Lung (tissue), 12 donors: ENCODE data around the gene JTB. TPM values are rescaled to one million over a fixed set of nuclear protein-coding genes. Genes with fewer than 3 reads are reported as not detected.

Experiments used
- ATAC-seq: fragments of 200-7000 bp; cut with Tn5 transposase; one replicate; pipeline ENCODE4 v1.9.1; 2020; ENCODE audit warnings: moderate number of reproducible peaks; ENCODE audit not compliant: insufficient read depth, low FRiP score
- DNase-seq, 3 donors: peaks; one replicate each; pipeline ENCODE4 v3.0.0-alpha.2; 2013 to 2017
- H3K27ac ChIP-seq, 2 donors: one replicate each; pipeline ENCODE4 v1.5.1; 2013; ENCODE audit warnings: mild to moderate bottlenecking in 2 of 2, moderate library complexity in 2 of 2, control low read depth in 1 of 2, inconsistent platforms in 1 of 2, low read depth in 1 of 2, low read length in 1 of 2
- H3K27me3 ChIP-seq, 3 donors: one replicate each; pipeline ENCODE4 v1.5.1; 2013; ENCODE audit warnings: low read length in 2 of 3; ENCODE audit not compliant: control insufficient read depth in 3 of 3, insufficient read depth in 3 of 3
- H3K36me3 ChIP-seq, 4 donors: one replicate each; pipeline ENCODE4 v1.5.1; 2013; ENCODE audit warnings: low read length in 4 of 4, mild to moderate bottlenecking in 1 of 4, moderate library complexity in 1 of 4; ENCODE audit not compliant: control insufficient read depth in 4 of 4, insufficient read depth in 4 of 4
- H3K4me1 ChIP-seq, 5 donors: one replicate each; pipeline ENCODE4 v1.5.1; 2013; ENCODE audit warnings: low read length in 5 of 5, mild to moderate bottlenecking in 2 of 5, moderate library complexity in 1 of 5; ENCODE audit not compliant: control insufficient read depth in 5 of 5, insufficient read depth in 5 of 5
- H3K4me3 ChIP-seq: one replicate; pipeline ENCODE4 v1.5.1; 2013; ENCODE audit warnings: mild to moderate bottlenecking, control low read depth, moderate library complexity
- H3K9ac ChIP-seq, 2 donors: one replicate each; pipeline ENCODE4 v1.5.1; 2013; ENCODE audit warnings: low read length in 2 of 2, control low read depth in 1 of 2; ENCODE audit not compliant: insufficient read depth in 1 of 2
- H3K9me3 ChIP-seq, 4 donors: one replicate each; pipeline ENCODE4 v1.5.1; 2013; ENCODE audit warnings: low read length in 3 of 4, mild to moderate bottlenecking in 1 of 4, moderate library complexity in 1 of 4; ENCODE audit not compliant: control insufficient read depth in 4 of 4, insufficient read depth in 3 of 4
- CTCF ChIP-seq: IDR thresholded peaks from 2 replicates; pipeline ENCODE4 v1.5.1; 2012; ENCODE audit warnings: mild to moderate bottlenecking; ENCODE audit errors: control extremely low read depth, extremely low read depth
- WGBS, 2 donors: extraction: QIAGEN DNeasy Blood & Tissue Kit; methylation state at CpG; one replicate each; pipeline ENCODE4 v1.1.7; 2013; 5-methylcytosine and 5-hydroxymethylcytosine counted together
- polyA plus RNA-seq, 2 donors: library from polyadenylated mRNA; stranded (reverse); fragments of 200-250 nt; gene quantifications; one replicate each; pipeline ENCODE4 v1.2.1, GENCODE V29; 2013
- total RNA-seq, 2 donors: library from RNA; depleted of rRNA in 1 of 2; stranded (reverse); fragments of >200 nt in 1 of 2; gene quantifications; one replicate each; pipeline ENCODE4 v1.2.1, GENCODE V29; 2014 to 2021
- donor health status: control.
- donor health status: control.
- donor health status: Bipolar disorder and iron deficiency.
- donor health status: healthy.
- donor health status: DM: yes; HTN: yes; CAD: no.

JTB gene
- total and polyA plus RNA-seq, 4 donors: 105 to 230 (median 176) TPM

- Histone ChIP-seq H3K9me3 (no peaks in the 10 kb centered on the region), H3K4me3 (peak overlapping the region; percentile 93), H3K27me3 (no peaks in the 10 kb centered on the region), H3K27ac (peak overlapping the region; percentile 93), H3K4me1 (peaks cover 0 to 18% (median 7%) of the 10 kb centered on the region in 5 donors), H3K9ac (peak overlapping the region; percentile 66 to 79), H3K36me3 (peaks cover 5 to 23% (median 14%) of the 10 kb centered on the region in 4 donors)
- ATAC-seq: peak; percentile 13
- WGBS, 2 donors: 1% methylated on average over 16 of the region's 16 CpGs
- TF ChIP-seq CTCF: no peak
- DNase-seq: no peak
Measured at GRCh38 chr1:153976819-153977249, 640 bp downstream of the JTB start.

GRCh38 chr1:153973525-153973924 lies 3.9 kb downstream of the JTB start:
- H3K9me3 ChIP-seq: no peaks in the 10 kb centered on the region
- H3K4me1 ChIP-seq: peaks cover 0 to 25% (median 7%) of the 10 kb centered on the region in 5 donors
- ATAC-seq: no peak
- no peak for TF ChIP-seq CTCF
- H3K4me3 ChIP-seq: no peak overlapping the region
- peak overlapping the region in 1 of 2 donors; percentile 31 for H3K27ac ChIP-seq
- DNase-seq: no peak
- H3K27me3 ChIP-seq: no peaks in the 10 kb centered on the region
- no peak overlapping the region for H3K9ac ChIP-seq
- WGBS, 2 donors: 84 to 87% methylated on average over 7 of the region's 7 CpGs
- peaks cover 5 to 16% (median 14%) of the 10 kb centered on the region in 4 donors for H3K36me3 ChIP-seq

- ATAC-seq (no peak), DNase-seq (no peak)
- Histone ChIP-seq H3K9ac (no peak overlapping the region), H3K36me3 (peaks cover 5 to 16% (median 14%) of the 10 kb centered on the region in 4 donors), H3K27me3 (no peaks in the 10 kb centered on the region), H3K27ac (no peak overlapping the region), H3K9me3 (no peaks in the 10 kb centered on the region), H3K4me3 (no peak overlapping the region), H3K4me1 (peaks cover 0 to 22% (median 5%) of the 10 kb centered on the region in 5 donors)
- TF ChIP-seq CTCF: no peak
- 88 to 94% methylated on average over 3 of the region's 3 CpGs for WGBS, 2 donors
Measured at GRCh38 chr1:153973071-153973470, 4.4 kb downstream of the JTB start.

GRCh38 chr1:153970346-153970745 lies 7.1 kb downstream of the JTB start:
- Histone ChIP-seq H3K4me3 (no peak overlapping the region), H3K9ac (no peak overlapping the region), H3K4me1 (peaks cover 0 to 21% (median 0%) of the 10 kb centered on the region in 5 donors), H3K27me3 (no peaks in the 10 kb centered on the region), H3K9me3 (no peaks in the 10 kb centered on the region), H3K36me3 (peaks cover 5 to 12% (median 9%) of the 10 kb centered on the region in 4 donors), H3K27ac (no peak overlapping the region)
- DNase-seq (no peak), ATAC-seq (no peak)
- 95% methylated on average over 2 of the region's 2 CpGs for WGBS, 2 donors
- TF ChIP-seq CTCF: no peak
